Measurements from ENCODE around the gene ZNF143. TPM values are rescaled to one million over a fixed set of nuclear protein-coding genes. Genes with fewer than 3 reads are reported as not detected.
"Not testable (repeated sequence)": the region's sequence is repeated elsewhere in the genome, so short reads cannot be mapped to it uniquely, and the experiment has no call there.

ZNF143 gene
- total RNA-seq, 2 donors from 2014 or later: 15.8 to 20.1 TPM

DNA sequence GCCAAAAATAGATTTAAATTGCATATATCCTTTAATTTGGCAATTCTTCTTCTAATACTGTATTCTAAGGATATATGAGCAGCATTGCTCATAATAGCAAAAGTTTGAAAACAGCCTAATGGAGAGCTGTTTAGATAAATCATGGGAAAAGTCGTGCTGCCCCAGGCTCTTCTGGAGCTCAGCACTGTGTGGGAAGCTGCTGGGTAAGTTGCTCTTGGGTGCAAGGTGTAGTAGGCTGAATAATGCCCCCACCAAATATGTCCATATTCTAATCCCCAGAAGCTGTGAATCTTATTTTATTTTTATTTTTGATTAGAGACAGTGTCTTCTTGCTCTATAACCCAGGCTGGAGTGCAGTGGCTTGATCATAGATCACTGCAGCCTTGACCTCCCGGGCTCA is 77.7 kb downstream of the ZNF143 start:
- no peak overlapping the region for H3K4me3 ChIP-seq
- H3K9me3 ChIP-seq: no peaks in the 10 kb centered on the region
- intact Hi-C loops (cut with DNase I): loop anchor here (10.0 kb wide), 1 partner anchor 76 kb away; no protein-coding TSS in a partner anchor
- ATAC-seq (no peak), DNase-seq (no peak)
- no peaks in the 10 kb centered on the region for H3K36me3 ChIP-seq (replicated peaks in 1 of 2; ENCODE audit: insufficient read depth in 1 of 2, low read depth in 2 of 2)
- no peaks in the 10 kb centered on the region for H3K4me1 ChIP-seq
- WGBS, 2 donors: 74 to 76% methylated on average over 2 of the region's 2 CpGs
- H3K27ac ChIP-seq: no peak overlapping the region
- no peaks in the 10 kb centered on the region for H3K27me3 ChIP-seq
- TF ChIP-seq, protein P1, sequence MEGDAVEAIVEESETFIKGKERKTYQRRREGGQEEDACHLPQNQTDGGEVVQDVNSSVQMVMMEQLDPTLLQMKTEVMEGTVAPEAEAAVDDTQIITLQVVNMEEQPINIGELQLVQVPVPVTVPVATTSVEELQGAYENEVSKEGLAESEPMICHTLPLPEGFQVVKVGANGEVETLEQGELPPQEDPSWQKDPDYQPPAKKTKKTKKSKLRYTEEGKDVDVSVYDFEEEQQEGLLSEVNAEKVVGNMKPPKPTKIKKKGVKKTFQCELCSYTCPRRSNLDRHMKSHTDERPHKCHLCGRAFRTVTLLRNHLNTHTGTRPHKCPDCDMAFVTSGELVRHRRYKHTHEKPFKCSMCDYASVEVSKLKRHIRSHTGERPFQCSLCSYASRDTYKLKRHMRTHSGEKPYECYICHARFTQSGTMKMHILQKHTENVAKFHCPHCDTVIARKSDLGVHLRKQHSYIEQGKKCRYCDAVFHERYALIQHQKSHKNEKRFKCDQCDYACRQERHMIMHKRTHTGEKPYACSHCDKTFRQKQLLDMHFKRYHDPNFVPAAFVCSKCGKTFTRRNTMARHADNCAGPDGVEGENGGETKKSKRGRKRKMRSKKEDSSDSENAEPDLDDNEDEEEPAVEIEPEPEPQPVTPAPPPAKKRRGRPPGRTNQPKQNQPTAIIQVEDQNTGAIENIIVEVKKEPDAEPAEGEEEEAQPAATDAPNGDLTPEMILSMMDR (IDR thresholded peaks at IDR 0.05): no peak
- no peak for TF ChIP-seq POLR2A (IDR thresholded peaks at IDR 0.05)

DNA sequence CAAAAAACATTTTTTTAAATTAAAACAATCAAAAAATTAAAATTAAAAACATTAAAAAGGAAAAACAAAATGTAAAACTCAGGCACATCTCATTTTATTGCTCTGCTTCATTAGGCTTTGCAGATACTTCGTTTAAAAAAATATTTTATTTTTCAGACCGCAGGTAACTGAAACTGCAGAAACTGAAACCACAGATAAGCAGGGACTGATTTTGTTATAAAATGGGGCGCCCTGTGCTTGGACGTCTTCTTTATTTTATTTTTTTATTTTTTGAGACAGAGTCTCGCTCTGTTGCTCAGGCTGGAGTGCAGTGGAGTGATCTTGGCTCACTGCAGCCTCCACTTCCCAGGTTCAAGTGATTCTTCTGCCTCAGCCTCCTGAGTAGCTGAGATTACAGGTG is 88.4 kb downstream of the ZNF143 start:
- H3K4me1 ChIP-seq; H3K4me3 ChIP-seq; H3K27ac ChIP-seq; H3K36me3 ChIP-seq (replicated peaks in 1 of 2; ENCODE audit: insufficient read depth in 1 of 2, low read depth in 2 of 2); H3K9me3 ChIP-seq; intact Hi-C loops (cut with DNase I); ATAC-seq; DNase-seq; H3K27me3 ChIP-seq: not testable (repeated sequence)
- WGBS, 2 donors: 88 to 94% methylated on average over 5 of the region's 5 CpGs

DNA sequence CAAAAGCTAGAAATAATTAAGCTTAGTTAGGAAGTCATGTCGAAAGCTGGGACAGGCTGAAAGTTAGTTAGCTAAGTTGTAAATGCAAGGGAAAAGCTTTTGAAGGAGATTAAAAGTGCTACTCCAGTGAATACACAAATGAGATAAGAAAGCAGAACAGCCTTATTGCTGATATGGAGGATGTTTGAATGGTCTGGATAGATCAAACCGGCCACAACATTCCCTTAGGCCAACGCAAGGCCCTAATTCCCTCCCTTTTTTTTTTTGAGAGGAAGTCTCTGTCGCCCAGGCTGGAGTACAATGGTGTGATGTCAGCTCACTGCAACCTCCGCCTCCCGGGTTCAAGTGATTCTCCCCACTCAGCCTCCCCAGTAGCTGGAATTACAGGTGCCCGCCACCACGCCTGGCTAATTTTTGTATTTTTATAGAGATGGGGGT is 89.4 kb downstream of the ZNF143 start:
- H3K9me3 ChIP-seq: no peaks in the 10 kb centered on the region
- no peaks in the 10 kb centered on the region for H3K4me1 ChIP-seq
- no peak overlapping the region for H3K4me3 ChIP-seq
- intact Hi-C loops (cut with DNase I): no loop called here
- H3K27ac ChIP-seq: no peak overlapping the region
- no peaks in the 10 kb centered on the region for H3K36me3 ChIP-seq (replicated peaks in 1 of 2; ENCODE audit: insufficient read depth in 1 of 2, low read depth in 2 of 2)
- ATAC-seq (no peak), DNase-seq (no peak)
- WGBS, 2 donors: 85% methylated on average over 8 of the region's 8 CpGs
- no peaks in the 10 kb centered on the region for H3K27me3 ChIP-seq
- TF ChIP-seq, protein P1 (IDR thresholded peaks at IDR 0.05): no peak
- TF ChIP-seq POLR2A (IDR thresholded peaks at IDR 0.05): no peak

DNA sequence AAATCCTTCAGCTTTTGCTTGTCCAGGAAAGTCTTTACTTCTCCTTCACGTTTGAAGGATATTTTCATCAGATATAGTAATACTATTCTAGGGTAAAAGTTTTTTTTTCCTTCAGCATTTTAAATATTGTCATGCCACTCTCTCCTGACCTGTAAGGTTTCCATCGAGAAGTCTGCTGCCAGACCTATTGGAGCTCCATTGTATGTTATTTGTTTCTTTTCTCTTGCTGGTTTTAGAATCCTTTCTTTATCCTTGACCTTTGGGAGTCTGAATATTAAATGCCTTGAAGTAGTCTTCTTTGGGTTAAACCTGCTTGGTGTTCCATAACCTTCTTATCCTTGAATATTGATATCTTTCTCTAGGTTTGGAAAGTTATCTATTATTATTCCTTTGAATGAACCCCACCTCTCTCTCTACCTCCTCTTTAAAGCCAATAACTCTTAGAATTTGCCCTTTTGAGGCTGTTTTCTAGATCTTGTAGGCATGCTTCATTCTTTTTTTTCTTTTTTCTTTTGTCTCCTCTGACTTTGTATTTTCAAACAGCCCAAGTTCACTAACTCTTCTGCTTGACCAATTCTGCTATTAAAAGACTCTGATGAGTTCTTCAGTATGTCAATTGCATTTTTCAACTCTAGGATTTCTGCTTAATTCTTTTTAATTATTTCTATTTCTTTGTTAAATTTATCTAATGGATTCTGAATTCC is 100.6 kb downstream of the ZNF143 start:
- Histone ChIP-seq H3K27ac (no peak overlapping the region), H3K9me3 (no peaks in the 10 kb centered on the region), H3K4me1 (peaks cover 9% of the 10 kb centered on the region), H3K4me3 (no peak overlapping the region), H3K27me3 (no peaks in the 10 kb centered on the region), H3K36me3 (replicated peaks in 1 of 2; ENCODE audit: insufficient read depth in 1 of 2, low read depth in 2 of 2) (no peaks in the 10 kb centered on the region)
- DNase-seq (no peak), ATAC-seq (no peak)
- TF ChIP-seq, protein P1 (IDR thresholded peaks at IDR 0.05): no peak
- WGBS, 2 donors: 79 to 87% methylated on average over 2 of the region's 2 CpGs
- intact Hi-C loops (cut with DNase I): no loop called here

DNA sequence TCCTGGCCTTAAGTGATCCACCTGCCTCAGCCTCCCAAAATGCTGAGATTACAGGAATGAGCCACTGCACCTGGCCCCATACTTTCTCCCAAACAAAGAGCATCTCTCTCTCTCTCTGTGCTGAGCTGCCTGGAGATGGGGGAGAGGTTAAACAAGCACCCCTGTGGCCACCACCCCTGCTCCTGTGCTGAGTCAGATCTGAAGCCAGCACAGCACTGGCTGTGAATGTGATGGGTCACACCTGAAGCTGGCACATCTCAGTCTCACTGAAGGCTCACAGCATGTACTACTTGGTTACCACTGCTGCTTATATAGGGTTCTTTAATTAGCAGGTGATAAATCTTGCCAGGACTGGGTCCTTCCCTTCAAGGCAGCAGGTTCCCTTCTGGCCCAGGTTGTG is 101.9 kb downstream of the ZNF143 start:
- no peak overlapping the region for H3K27ac ChIP-seq
- intact Hi-C loops (cut with DNase I): no loop called here
- no peaks in the 10 kb centered on the region for H3K27me3 ChIP-seq
- H3K36me3 ChIP-seq (replicated peaks in 1 of 2; ENCODE audit: insufficient read depth in 1 of 2, low read depth in 2 of 2): no peaks in the 10 kb centered on the region
- TF ChIP-seq, protein P1 (IDR thresholded peaks at IDR 0.05): no peak
- no peak for TF ChIP-seq POLR2A (IDR thresholded peaks at IDR 0.05)
- H3K9me3 ChIP-seq: no peaks in the 10 kb centered on the region
- ATAC-seq: no peak
- H3K4me3 ChIP-seq: no peak overlapping the region
- peaks cover 20% of the 10 kb centered on the region for H3K4me1 ChIP-seq
- DNase-seq: no peak
